Endothelial cell of umbilical vein (primary cell): Measurements from ENCODE around the gene NELL2. TPM values are rescaled to one million over a fixed set of nuclear protein-coding genes. Genes with fewer than 3 reads are reported as not detected.
A peak's percentile ranks its signal among the peaks of the same experiment; 100 is the strongest.

Experiments used
- BruUV-seq: library from RNA; stranded (reverse); fragments of 400-500 nt; replicated peaks from 2 replicates; lab custom pipeline; 2021; lab: Mats Ljungman, UMichigan
- CTCF ChIA-PET: fragments of 300-600, 350-600 bp; sonication (Branson Sonifier 250); formaldehyde crosslinking; loops from one replicate; lab custom pipeline; 2021; ENCODE audit warnings: antibody characterized with exemption, inconsistent platforms; lab: Charles Lee
- POLR2A ChIA-PET: fragments of 300-600, 350-600 bp; sonication (Branson Sonifier 250); formaldehyde crosslinking; loops from one replicate; lab custom pipeline; 2021; ENCODE audit warnings: antibody characterized with exemption, inconsistent platforms; lab: Charles Lee
- DNase-seq: peaks from one replicate; pipeline ENCODE4 v3.0.0-alpha.2; 2011; ENCODE audit warnings: low read depth, low spot score
- FAIRE-seq: peaks from 2 replicates; lab custom pipeline; 2011; peaks lifted over from hg19 to GRCh38; lab: Jason Lieb, UNC
- H2AFZ ChIP-seq: 2 replicates; pipeline ENCODE4 v1.6.0; 2012; ENCODE audit warnings: low read depth, low read length, control low read depth, inconsistent platforms
- H3K27ac ChIP-seq: 2 replicates; pipeline ENCODE4 v1.5.1; 2011; ENCODE audit warnings: low read depth, mild to moderate bottlenecking, control low read depth, low read length, moderate library complexity; ENCODE audit not compliant: insufficient read depth
- H3K27me3 ChIP-seq, 2 experiments: 2 replicates each; pipeline versions ENCODE4 v1.6.0 to v1.6.1; 2011; ENCODE audit warnings: low read length in 2 of 2, mixed read lengths in 1 of 2; ENCODE audit not compliant: control insufficient read depth in 2 of 2, insufficient read depth in 2 of 2
- H3K36me3 ChIP-seq, 2 experiments: 2 replicates in 1 of 2; 3 replicates in 1 of 2; pipeline ENCODE4 v1.5.1; 2011; ENCODE audit warnings: low read length in 2 of 2, mild to moderate bottlenecking in 1 of 2, moderate library complexity in 1 of 2; ENCODE audit not compliant: control insufficient read depth in 2 of 2, insufficient read depth in 2 of 2; ENCODE audit errors: extremely low read depth in 1 of 2
- H3K4me1 ChIP-seq: 3 replicates; pipeline ENCODE4 v1.5.1; 2011; ENCODE audit warnings: mild to moderate bottlenecking, low read length; ENCODE audit not compliant: control insufficient read depth, insufficient read depth; ENCODE audit errors: extremely low read depth
- H3K4me2 ChIP-seq: 2 replicates; pipeline ENCODE4 v1.6.1; 2011; ENCODE audit warnings: low read length, control low read depth, mixed read lengths; ENCODE audit not compliant: insufficient read depth
- H3K4me3 ChIP-seq, 3 experiments: fragments of 200-600 bp in 1 of 3; sonication (generic), shearing (Covaris generic) in 1 of 3; replicated peaks in 1 of 3; 2 replicates each; pipeline ENCODE4 v1.5.1; 2011 to 2016; ENCODE audit warnings: control low read depth in 3 of 3, low read length in 3 of 3, mild to moderate bottlenecking in 2 of 3, inconsistent platforms in 1 of 3, low read depth in 1 of 3, moderate library complexity in 1 of 3; ENCODE audit not compliant: insufficient read depth in 1 of 3
- H3K79me2 ChIP-seq: 2 replicates; pipeline ENCODE4 v1.6.0; 2012; ENCODE audit warnings: low read length, inconsistent platforms; ENCODE audit not compliant: control insufficient read depth, insufficient read depth
- H3K9ac ChIP-seq: replicated peaks from 2 replicates; pipeline ENCODE3; 2011; ENCODE audit warnings: low read length, control low read depth; ENCODE audit not compliant: insufficient read depth; ENCODE audit errors: extremely low read depth
- H3K9me1 ChIP-seq: replicated peaks from 3 replicates; pipeline ENCODE4 v1.6.0; 2011; ENCODE audit warnings: mild to moderate bottlenecking, low read length; ENCODE audit not compliant: control insufficient read depth, insufficient read depth; ENCODE audit errors: extremely low read depth
- H3K9me3 ChIP-seq: replicated peaks from 2 replicates; pipeline ENCODE4 v1.5.1; 2012; ENCODE audit warnings: low read length, inconsistent platforms; ENCODE audit not compliant: control insufficient read depth, insufficient read depth
- H4K20me1 ChIP-seq: replicated peaks from 2 replicates; pipeline ENCODE3; 2011; ENCODE audit warnings: mild to moderate bottlenecking, low read length; ENCODE audit not compliant: control insufficient read depth, insufficient read depth; ENCODE audit errors: extremely low read depth
- CTCF ChIP-seq, 2 donors: IDR thresholded peaks; 1 replicate in 1 of 2; 2 replicates in 1 of 2; pipeline ENCODE4 v1.5.1; 2011; ENCODE audit warnings: low read length in 2 of 2, mild to moderate bottlenecking in 2 of 2, moderate library complexity in 2 of 2, control low read depth in 1 of 2, inconsistent platforms in 1 of 2, low read depth in 1 of 2; ENCODE audit not compliant: insufficient read depth in 1 of 2; ENCODE audit errors: extremely low read depth in 1 of 2
- EZH2 ChIP-seq: IDR thresholded peaks from 2 replicates; pipeline ENCODE4 v1.6.1; 2012; ENCODE audit warnings: borderline replicate concordance, low read depth, mild to moderate bottlenecking, moderate library complexity, low read length, inconsistent platforms; ENCODE audit not compliant: severe bottlenecking
- FOS ChIP-seq: IDR thresholded peaks from 2 replicates; pipeline ENCODE4 v1.6.1; 2011; ENCODE audit warnings: mild to moderate bottlenecking, low read length, moderate library complexity, borderline replicate concordance; ENCODE audit not compliant: insufficient read depth
- GATA2 ChIP-seq: IDR thresholded peaks from 2 replicates; pipeline ENCODE4 v1.7.0; 2011; ENCODE audit warnings: low read depth, mild to moderate bottlenecking, moderate library complexity, mixed read lengths, low read length; ENCODE audit not compliant: insufficient read length, insufficient read depth
- JUN ChIP-seq: IDR thresholded peaks from 2 replicates; pipeline ENCODE4 v1.6.1; 2011; ENCODE audit warnings: borderline replicate concordance, low read depth; ENCODE audit not compliant: insufficient read length, insufficient read depth
- MAX ChIP-seq: IDR thresholded peaks from 2 replicates; pipeline ENCODE4 v1.6.1; 2011; ENCODE audit not compliant: insufficient read depth, insufficient read length
- MYC ChIP-seq: IDR thresholded peaks from one replicate; pipeline ENCODE4 v1.6.1; 2011; ENCODE audit warnings: mild to moderate bottlenecking, low read depth, low read length
- POLR2A ChIP-seq: IDR thresholded peaks from 2 replicates; pipeline ENCODE4 v1.6.1; 2012; ENCODE audit warnings: low read depth, mild to moderate bottlenecking, control low read depth, low read length
- POLR2AphosphoS5 ChIP-seq: IDR thresholded peaks from 2 replicates; pipeline ENCODE4 v1.6.1; 2012; ENCODE audit warnings: low read depth, mild to moderate bottlenecking, control low read depth, low read length, moderate library complexity; ENCODE audit not compliant: insufficient read depth
- dilution Hi-C: fragments of 300-500 bp; cut with MboI; formaldehyde crosslinking; loops from one replicate; pipeline ENCODE4 v1.15.0; 2019; ENCODE audit warnings: low sequenced_read_pairs; ENCODE audit not compliant: extremely low pct_ligation_motif_present
- intact Hi-C: fragments of 100-400 bp; cut with micrococcal nuclease; formaldehyde crosslinking; loops from one replicate; pipeline ENCODE4 v1.10.0; 2022
- polyA plus RNA-seq, 4 experiments: library from polyadenylated mRNA; depleted of rRNA in 3 of 4; stranded (reverse) in 3 of 4; unstranded in 1 of 4; fragments of >200 nt; gene quantifications; 2 replicates each; pipeline versions ENCODE4 v1.2.1 to v1.2.3, GENCODE V29; 2011 to 2012; ENCODE audit warnings: missing spikeins in 1 of 4
- total RNA-seq: library from RNA; stranded (reverse); gene quantifications from 2 replicates; pipeline ENCODE4 v1.2.3, GENCODE V29; 2021

Gene NELL2
- total and polyA plus RNA-seq, 2 donors (not counting 3 experiments of a cell fraction or from before 2014, with no cell fraction given): 0.11 to 0.49 TPM

GRCh38 chr12:44696542-44696941 is 179.6 kb downstream of the NELL2 start:
- POLR2A ChIA-PET: no interaction called here
- CTCF ChIA-PET: interaction anchor here (0.8 kb wide), 1 partner anchor 10 kb away, joined by 3 read pairs; no protein-coding TSS in a partner anchor
- no peaks in the 10 kb centered on the region for H4K20me1 ChIP-seq
- H3K27me3 ChIP-seq: no peaks in the 10 kb centered on the region
- intact Hi-C loops (no loop called here), dilution Hi-C loops (no loop called here)
- no peak for DNase-seq
- TF ChIP-seq MAX: no peak
- TF ChIP-seq JUN: no peak
- TF ChIP-seq CTCF (IDR thresholded peaks at IDR 0.05; ENCODE audit: extremely low read depth in 1 of 2, insufficient read depth in 1 of 2, low read depth in 1 of 2, low read length in 2 of 2): no peak
- TF ChIP-seq EZH2: no peak
- peak; percentile 34 for TF ChIP-seq FOS
- no peak for TF ChIP-seq POLR2A
- no peak for TF ChIP-seq GATA2
- no peak for TF ChIP-seq MYC
- no peak for TF ChIP-seq POLR2AphosphoS5
- H3K4me2 ChIP-seq: no peak overlapping the region
- H3K79me2 ChIP-seq: no peaks in the 10 kb centered on the region
- H3K36me3 ChIP-seq: no peaks in the 10 kb centered on the region
- H3K9ac ChIP-seq: no peak overlapping the region
- H3K4me1 ChIP-seq: no peaks in the 10 kb centered on the region
- no peak overlapping the region for H3K4me3 ChIP-seq
- no peak for FAIRE-seq
- H3K9me1 ChIP-seq: no peaks in the 10 kb centered on the region
- no peak overlapping the region for H3K27ac ChIP-seq
- BruUV-seq: no TSS peak
- no peaks in the 10 kb centered on the region for H3K9me3 ChIP-seq
- H2AFZ ChIP-seq: no peak overlapping the region
